Measurements from ENCODE around the gene ACACB. TPM values are rescaled to one million over a fixed set of nuclear protein-coding genes. Genes with fewer than 3 reads are reported as not detected.

Gene ACACB
- total and polyA plus RNA-seq, 2 donors (not counting 3 experiments of a cell fraction or from before 2014, with no cell fraction given) = 1.3 to 5.7 TPM

DNA sequence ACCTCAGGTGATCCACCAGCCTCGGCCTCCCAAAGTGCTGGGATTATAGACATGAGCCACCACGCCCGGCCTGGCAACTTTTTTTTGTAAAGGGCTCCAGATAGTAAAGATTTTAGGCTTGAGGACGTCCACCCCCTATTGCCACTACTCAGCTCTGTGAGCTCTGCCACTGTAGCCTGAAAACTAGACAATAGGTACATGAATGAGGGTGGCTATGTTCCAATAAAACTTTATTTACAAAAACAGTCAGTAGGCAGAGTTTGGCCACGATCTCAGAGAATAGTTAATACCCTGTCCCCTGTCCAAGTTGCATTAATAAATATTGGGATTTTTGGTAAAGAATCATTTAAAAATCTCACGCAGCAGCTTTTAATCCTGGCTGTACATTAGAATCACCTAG, 102.6 kb downstream of the ACACB start:
- Histone ChIP-seq H3K36me3 (ENCODE audit: control insufficient read depth in 2 of 2, extremely low read depth in 1 of 2, insufficient read depth in 2 of 2, low read length in 2 of 2) (no peaks in the 10 kb centered on the region), H3K79me2 (ENCODE audit: control insufficient read depth, insufficient read depth, low read length) (no peaks in the 10 kb centered on the region), H3K9ac (replicated peaks; ENCODE audit: extremely low read depth, insufficient read depth, low read length) (no peak overlapping the region), H2AFZ (ENCODE audit: low read depth, low read length) (no peak overlapping the region), H3K4me1 (ENCODE audit: control insufficient read depth, extremely low read depth, insufficient read depth, low read length) (no peaks in the 10 kb centered on the region), H3K27me3 (ENCODE audit: control insufficient read depth in 2 of 2, insufficient read depth in 2 of 2, low read length in 2 of 2) (no peaks in the 10 kb centered on the region), H3K9me3 (replicated peaks; ENCODE audit: control insufficient read depth, insufficient read depth, low read length) (no peaks in the 10 kb centered on the region), H3K4me3 (replicated peaks in 1 of 3; ENCODE audit: insufficient read depth in 1 of 3, low read depth in 1 of 3, low read length in 3 of 3) (no peak overlapping the region), H3K27ac (ENCODE audit: insufficient read depth, low read depth, low read length) (no peak overlapping the region), H3K4me2 (ENCODE audit: insufficient read depth, low read length) (no peak overlapping the region), H4K20me1 (replicated peaks; ENCODE audit: control insufficient read depth, extremely low read depth, insufficient read depth, low read length) (no peaks in the 10 kb centered on the region), H3K9me1 (replicated peaks; ENCODE audit: control insufficient read depth, extremely low read depth, insufficient read depth, low read length) (no peaks in the 10 kb centered on the region)
- CTCF ChIA-PET = no interaction called here
- no TSS peak for BruUV-seq (replicated peaks)
- dilution Hi-C loops (cut with MboI; ENCODE audit: extremely low pct_ligation_motif_present, low sequenced_read_pairs) = no loop called here
- POLR2A ChIA-PET = no interaction called here
- intact Hi-C loops (cut with micrococcal nuclease) = no loop called here
- DNase-seq (ENCODE audit: low read depth, low spot score) (no peak), FAIRE-seq (no peak)
- TF ChIP-seq, protein P1, sequence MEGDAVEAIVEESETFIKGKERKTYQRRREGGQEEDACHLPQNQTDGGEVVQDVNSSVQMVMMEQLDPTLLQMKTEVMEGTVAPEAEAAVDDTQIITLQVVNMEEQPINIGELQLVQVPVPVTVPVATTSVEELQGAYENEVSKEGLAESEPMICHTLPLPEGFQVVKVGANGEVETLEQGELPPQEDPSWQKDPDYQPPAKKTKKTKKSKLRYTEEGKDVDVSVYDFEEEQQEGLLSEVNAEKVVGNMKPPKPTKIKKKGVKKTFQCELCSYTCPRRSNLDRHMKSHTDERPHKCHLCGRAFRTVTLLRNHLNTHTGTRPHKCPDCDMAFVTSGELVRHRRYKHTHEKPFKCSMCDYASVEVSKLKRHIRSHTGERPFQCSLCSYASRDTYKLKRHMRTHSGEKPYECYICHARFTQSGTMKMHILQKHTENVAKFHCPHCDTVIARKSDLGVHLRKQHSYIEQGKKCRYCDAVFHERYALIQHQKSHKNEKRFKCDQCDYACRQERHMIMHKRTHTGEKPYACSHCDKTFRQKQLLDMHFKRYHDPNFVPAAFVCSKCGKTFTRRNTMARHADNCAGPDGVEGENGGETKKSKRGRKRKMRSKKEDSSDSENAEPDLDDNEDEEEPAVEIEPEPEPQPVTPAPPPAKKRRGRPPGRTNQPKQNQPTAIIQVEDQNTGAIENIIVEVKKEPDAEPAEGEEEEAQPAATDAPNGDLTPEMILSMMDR (IDR thresholded peaks at IDR 0.05; ENCODE audit: extremely low read depth in 1 of 2, insufficient read depth in 1 of 2, low read depth in 1 of 2, low read length in 2 of 2) = no peak
- TF ChIP-seq MYC (IDR thresholded peaks at IDR 0.05; ENCODE audit: low read depth, low read length) = no peak
- TF ChIP-seq FOS (IDR thresholded peaks at IDR 0.05; ENCODE audit: borderline replicate concordance, insufficient read depth, low read length) = no peak
- no peak for TF ChIP-seq POLR2A (IDR thresholded peaks at IDR 0.05; ENCODE audit: low read depth, low read length)

GRCh38 chr12:109219938-109220337, 103.6 kb downstream of the ACACB start:
- Histone ChIP-seq H3K4me1 (ENCODE audit: control insufficient read depth, extremely low read depth, insufficient read depth, low read length) (no peaks in the 10 kb centered on the region), H3K4me2 (ENCODE audit: insufficient read depth, low read length) (no peak overlapping the region), H2AFZ (ENCODE audit: low read depth, low read length) (no peak overlapping the region), H3K36me3 (ENCODE audit: control insufficient read depth in 2 of 2, extremely low read depth in 1 of 2, insufficient read depth in 2 of 2, low read length in 2 of 2) (no peaks in the 10 kb centered on the region), H4K20me1 (replicated peaks; ENCODE audit: control insufficient read depth, extremely low read depth, insufficient read depth, low read length) (no peaks in the 10 kb centered on the region), H3K27ac (ENCODE audit: insufficient read depth, low read depth, low read length) (no peak overlapping the region), H3K4me3 (replicated peaks in 1 of 3; ENCODE audit: insufficient read depth in 1 of 3, low read depth in 1 of 3, low read length in 3 of 3) (no peak overlapping the region), H3K79me2 (ENCODE audit: control insufficient read depth, insufficient read depth, low read length) (no peaks in the 10 kb centered on the region), H3K9ac (replicated peaks; ENCODE audit: extremely low read depth, insufficient read depth, low read length) (no peak overlapping the region), H3K9me3 (replicated peaks; ENCODE audit: control insufficient read depth, insufficient read depth, low read length) (no peaks in the 10 kb centered on the region), H3K9me1 (replicated peaks; ENCODE audit: control insufficient read depth, extremely low read depth, insufficient read depth, low read length) (no peaks in the 10 kb centered on the region), H3K27me3 (ENCODE audit: control insufficient read depth in 2 of 2, insufficient read depth in 2 of 2, low read length in 2 of 2) (no peaks in the 10 kb centered on the region)
- no peak for DNase-seq (ENCODE audit: low read depth, low spot score)
- CTCF ChIA-PET = no interaction called here
- intact Hi-C loops (cut with micrococcal nuclease) = no loop called here
- no peak for TF ChIP-seq POLR2AphosphoS5 (IDR thresholded peaks at IDR 0.05; ENCODE audit: insufficient read depth, low read depth, low read length)
- TF ChIP-seq MYC (IDR thresholded peaks at IDR 0.05; ENCODE audit: low read depth, low read length) = no peak
- no peak for TF ChIP-seq GATA2 (IDR thresholded peaks at IDR 0.05; ENCODE audit: insufficient read depth, insufficient read length, low read depth, low read length)
- TF ChIP-seq, protein P1 (IDR thresholded peaks at IDR 0.05; ENCODE audit: extremely low read depth in 1 of 2, insufficient read depth in 1 of 2, low read depth in 1 of 2, low read length in 2 of 2) = no peak
- TF ChIP-seq, protein P2, sequence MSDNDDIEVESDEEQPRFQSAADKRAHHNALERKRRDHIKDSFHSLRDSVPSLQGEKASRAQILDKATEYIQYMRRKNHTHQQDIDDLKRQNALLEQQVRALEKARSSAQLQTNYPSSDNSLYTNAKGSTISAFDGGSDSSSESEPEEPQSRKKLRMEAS (IDR thresholded peaks at IDR 0.05; ENCODE audit: insufficient read depth, insufficient read length) = no peak
- TF ChIP-seq EZH2 (IDR thresholded peaks at IDR 0.05; ENCODE audit: borderline replicate concordance, low read depth, low read length, severe bottlenecking) = no peak
- TF ChIP-seq FOS (IDR thresholded peaks at IDR 0.05; ENCODE audit: borderline replicate concordance, insufficient read depth, low read length) = no peak
- no peak for TF ChIP-seq POLR2A (IDR thresholded peaks at IDR 0.05; ENCODE audit: low read depth, low read length)
- no peak for TF ChIP-seq JUN (IDR thresholded peaks at IDR 0.05; ENCODE audit: borderline replicate concordance, insufficient read depth, insufficient read length, low read depth)
- dilution Hi-C loops (cut with MboI; ENCODE audit: extremely low pct_ligation_motif_present, low sequenced_read_pairs) = no loop called here
- BruUV-seq (replicated peaks) = no TSS peak
- no peak for FAIRE-seq
- POLR2A ChIA-PET = no interaction called here

Data from endothelial cell of umbilical vein (primary cell).